ENCODE data around the gene PCSK2. TPM values are rescaled to one million over a fixed set of nuclear protein-coding genes. Genes with fewer than 3 reads are reported as not detected.

The PCSK2 gene
- total and polyA plus RNA-seq, 10 donors = 0.06 to 0.17 (median 0.16) TPM; not detected in 3

GRCh38 chr20:17533396-17533795 lies 306.6 kb downstream of the PCSK2 start:
- Histone ChIP-seq H3K27me3 (replicated peaks in 1 of 7) (peaks cover 0 to 36% (median 11%) of the 10 kb centered on the region in 7 donors), H3K4me3 (no peak overlapping the region), H3K9me3 (no peaks in the 10 kb centered on the region), H3K4me1 (peaks cover 0 to 26% (median 15%) of the 10 kb centered on the region in 6 donors), H3K27ac (no peak overlapping the region), H3K36me3 (no peaks in the 10 kb centered on the region)
- TF ChIP-seq POLR2AphosphoS5 (IDR thresholded peaks at IDR 0.05) = no peak
- no peak for TF ChIP-seq CTCF (IDR thresholded peaks at IDR 0.05 in 8 of 11, conservative IDR thresholded peaks at IDR 0.05 in 3 of 11)
- TF ChIP-seq POLR2A (IDR thresholded peaks at IDR 0.05) = no peak
- intact Hi-C loops (cut with DNase I; ENCODE audit: low total_unique reads) = loop anchor here (10.0 kb wide), 2 partner anchors 371 to 461 kb away; no protein-coding TSS in a partner anchor
- no peak for DNase-seq
- WGBS, 5 donors = 55 to 83% (median 79%) methylated on average over 1 of the region's 1 CpG

DNA sequence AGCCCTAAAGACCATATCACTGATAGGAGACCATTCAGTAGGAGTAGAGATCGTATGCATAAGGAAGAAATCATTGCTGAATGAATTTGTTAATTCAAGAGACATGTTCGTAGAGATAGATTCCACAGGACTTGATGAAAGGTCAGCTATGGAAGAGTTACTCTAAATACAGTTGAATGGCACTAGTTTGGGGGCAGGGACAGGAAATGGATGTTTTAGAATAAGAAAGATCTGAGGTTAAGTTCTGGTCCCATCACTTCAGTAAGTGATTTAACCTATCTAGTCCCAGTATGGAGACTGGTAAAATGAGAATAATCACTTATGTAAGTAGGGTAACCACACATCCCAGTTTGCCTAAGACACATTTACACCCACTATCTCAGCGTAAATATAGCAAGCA lies 307.2 kb downstream of the PCSK2 start:
- no peak for DNase-seq
- 82 to 93% (median 89%) methylated on average over 3 of the region's 3 CpGs for WGBS, 5 donors
- no peak overlapping the region for H3K4me3 ChIP-seq

More for the DNA sequence above, 307.2 kb downstream of the PCSK2 start:
- Histone ChIP-seq H3K36me3 (no peaks in the 10 kb centered on the region), H3K27me3 (replicated peaks in 1 of 7) (peaks cover 0 to 36% (median 11%) of the 10 kb centered on the region in 7 donors), H3K9me3 (no peaks in the 10 kb centered on the region), H3K4me1 (peaks cover 0 to 26% (median 15%) of the 10 kb centered on the region in 6 donors), H3K27ac (no peak overlapping the region)
- intact Hi-C loops (cut with DNase I; ENCODE audit: low total_unique reads) = loop anchor here (10.0 kb wide), 2 partner anchors 371 to 461 kb away; no protein-coding TSS in a partner anchor
- no peak for TF ChIP-seq CTCF (IDR thresholded peaks at IDR 0.05 in 8 of 11, conservative IDR thresholded peaks at IDR 0.05 in 3 of 11)
- no peak for TF ChIP-seq POLR2A (IDR thresholded peaks at IDR 0.05)
- no peak for TF ChIP-seq POLR2AphosphoS5 (IDR thresholded peaks at IDR 0.05)

Small RNA genes lying within 50 kb of the gene (small RNA-seq; reads per million reads assigned to genes)
- gene AL359511.1 (0 reads per million in 4 donors), gene RNU1-131P (0 reads per million in 4 donors), gene RNU6-27P (0 reads per million in 4 donors)

All from spleen (tissue), 11 donors.